ENCODE results near the gene SLC25A1. TPM values are rescaled to one million over a fixed set of nuclear protein-coding genes. Genes with fewer than 3 reads are reported as not detected.

Gene SLC25A1
- total RNA-seq, 1 donor from 2014 or later: 97.9 TPM

DNA sequence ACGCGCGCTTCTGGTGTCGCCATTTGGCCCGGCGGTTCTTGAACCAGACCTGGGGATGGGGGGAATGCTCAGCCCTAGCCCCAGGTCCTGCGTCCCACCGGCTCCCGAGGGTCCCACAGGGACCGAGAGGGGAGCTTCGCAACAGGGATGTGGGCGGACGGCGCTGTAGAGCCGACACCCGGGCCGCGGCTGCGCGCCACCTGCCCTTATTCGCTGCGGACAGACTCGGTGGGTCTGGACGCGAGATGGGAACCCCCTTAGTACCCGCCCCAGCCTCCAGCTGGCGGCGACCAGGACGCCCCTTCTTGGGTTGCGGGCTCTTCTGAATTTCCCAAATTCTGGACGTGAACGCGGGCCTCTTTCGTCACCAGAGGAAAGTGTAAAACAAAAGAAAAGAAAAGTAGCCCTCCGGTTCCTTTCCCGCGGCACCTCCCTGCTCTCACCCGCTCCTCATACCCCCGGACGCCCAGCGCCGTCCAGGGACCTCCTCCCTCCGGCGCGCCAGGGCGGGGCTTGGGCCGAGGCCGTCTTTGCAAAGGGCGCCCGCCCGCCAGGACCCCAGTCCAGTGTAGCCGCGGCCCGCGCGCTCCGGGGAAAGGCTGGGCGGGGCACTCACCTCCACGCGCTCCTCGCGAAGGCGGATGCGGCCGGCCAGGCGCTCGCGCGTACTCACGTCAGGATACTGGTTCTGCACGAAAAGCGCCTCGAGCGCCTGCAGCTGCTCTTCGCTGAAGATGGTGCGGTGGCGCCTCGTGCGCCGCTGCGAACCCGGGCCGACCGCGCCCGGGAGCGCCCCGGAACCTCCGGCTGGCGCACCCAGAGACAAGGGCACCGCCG, 29.3 kb downstream of the SLC25A1 start:
- Histone ChIP-seq H3K4me3 (ENCODE audit: insufficient read depth, low read depth, low read length) (no peak overlapping the region), H2AFZ (ENCODE audit: low read depth, low read length) (peak overlapping the region; percentile 4), H4K20me1 (ENCODE audit: insufficient read depth, low read length) (no peaks in the 10 kb centered on the region), H3K9ac (ENCODE audit: low read length) (no peak overlapping the region), H3K27me3 (ENCODE audit: insufficient read depth, low read length) (peaks cover 45% of the 10 kb centered on the region), H3K9me3 (ENCODE audit: insufficient read depth, low read depth, low read length) (no peaks in the 10 kb centered on the region), H3K4me2 (ENCODE audit: low read length) (peak overlapping the region; percentile 54), H3K79me2 (ENCODE audit: insufficient read depth, low read length) (peaks cover 2% of the 10 kb centered on the region), H3K27ac (ENCODE audit: low read depth, low read length) (no peak overlapping the region), H3K4me1 (ENCODE audit: insufficient read depth, low read length) (no peaks in the 10 kb centered on the region), H3K36me3 (ENCODE audit: insufficient read depth, low read length) (no peaks in the 10 kb centered on the region)
- H3K4me3 Mint-ChIP-seq (ENCODE audit: unreplicated experiment): no peak overlapping the region
- no peaks in the 10 kb centered on the region for H3K4me1 Mint-ChIP-seq (ENCODE audit: low read depth, unreplicated experiment)
- peaks cover 58% of the 10 kb centered on the region for H3K27me3 Mint-ChIP-seq (ENCODE audit: low read depth, unreplicated experiment)
- peaks cover 24% of the 10 kb centered on the region for H3K9me3 Mint-ChIP-seq (ENCODE audit: unreplicated experiment)
- peaks cover 10% of the 10 kb centered on the region for H3K36me3 Mint-ChIP-seq (ENCODE audit: low read depth, unreplicated experiment)
- TF ChIP-seq EZH2 (IDR thresholded peaks at IDR 0.05; ENCODE audit: insufficient read depth, low read length): peak; percentile 98
- TF ChIP-seq, protein P1, sequence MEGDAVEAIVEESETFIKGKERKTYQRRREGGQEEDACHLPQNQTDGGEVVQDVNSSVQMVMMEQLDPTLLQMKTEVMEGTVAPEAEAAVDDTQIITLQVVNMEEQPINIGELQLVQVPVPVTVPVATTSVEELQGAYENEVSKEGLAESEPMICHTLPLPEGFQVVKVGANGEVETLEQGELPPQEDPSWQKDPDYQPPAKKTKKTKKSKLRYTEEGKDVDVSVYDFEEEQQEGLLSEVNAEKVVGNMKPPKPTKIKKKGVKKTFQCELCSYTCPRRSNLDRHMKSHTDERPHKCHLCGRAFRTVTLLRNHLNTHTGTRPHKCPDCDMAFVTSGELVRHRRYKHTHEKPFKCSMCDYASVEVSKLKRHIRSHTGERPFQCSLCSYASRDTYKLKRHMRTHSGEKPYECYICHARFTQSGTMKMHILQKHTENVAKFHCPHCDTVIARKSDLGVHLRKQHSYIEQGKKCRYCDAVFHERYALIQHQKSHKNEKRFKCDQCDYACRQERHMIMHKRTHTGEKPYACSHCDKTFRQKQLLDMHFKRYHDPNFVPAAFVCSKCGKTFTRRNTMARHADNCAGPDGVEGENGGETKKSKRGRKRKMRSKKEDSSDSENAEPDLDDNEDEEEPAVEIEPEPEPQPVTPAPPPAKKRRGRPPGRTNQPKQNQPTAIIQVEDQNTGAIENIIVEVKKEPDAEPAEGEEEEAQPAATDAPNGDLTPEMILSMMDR (IDR thresholded peaks at IDR 0.05; ENCODE audit: insufficient read depth, low read depth, low read length): no peak
- H3K27ac Mint-ChIP-seq (ENCODE audit: unreplicated experiment): no peak overlapping the region
- FAIRE-seq (no peak), DNase-seq (ENCODE audit: low read depth) (no peak)

DNA sequence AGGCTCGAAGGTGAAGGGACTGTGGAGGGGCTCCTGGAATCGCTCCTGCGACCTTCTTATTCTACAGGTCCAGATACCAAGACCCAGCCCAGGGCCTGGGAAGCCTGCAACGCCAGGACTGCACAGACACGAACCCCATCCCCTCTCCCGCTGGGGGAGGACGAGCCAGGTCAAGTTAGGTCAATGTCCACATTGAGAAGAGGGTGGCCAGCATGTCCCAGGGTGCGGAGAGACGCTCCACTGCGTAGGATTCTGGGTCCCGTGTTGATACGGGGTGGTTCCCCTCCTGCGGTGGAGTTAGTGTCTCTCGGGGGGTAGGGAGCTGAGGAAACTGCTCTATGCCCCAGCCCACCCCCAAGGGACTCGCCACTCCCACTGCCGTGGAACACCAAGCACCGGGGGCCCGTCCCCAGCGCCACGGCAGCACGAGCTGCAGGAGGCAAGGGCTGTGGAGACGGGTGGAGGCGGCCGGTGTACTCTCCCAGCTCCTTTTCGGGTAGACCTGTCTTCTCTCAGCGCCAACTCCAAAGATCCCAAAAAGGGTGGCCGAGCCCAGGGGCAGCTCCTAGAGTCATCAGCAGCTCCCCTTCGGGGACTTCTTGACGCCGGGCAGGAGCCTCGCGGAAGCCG, 30.0 kb downstream of the SLC25A1 start:
- Mint-ChIP-seq H3K4me3 (ENCODE audit: unreplicated experiment) (no peak overlapping the region), H3K27me3 (ENCODE audit: low read depth, unreplicated experiment) (peaks cover 54% of the 10 kb centered on the region), H3K9me3 (ENCODE audit: unreplicated experiment) (peaks cover 22% of the 10 kb centered on the region), H3K4me1 (ENCODE audit: low read depth, unreplicated experiment) (peaks cover 4% of the 10 kb centered on the region), H3K36me3 (ENCODE audit: low read depth, unreplicated experiment) (peaks cover 10% of the 10 kb centered on the region), H3K27ac (ENCODE audit: unreplicated experiment) (no peak overlapping the region)
- H3K27me3 ChIP-seq (ENCODE audit: insufficient read depth, low read length): peaks cover 41% of the 10 kb centered on the region
- no peak for DNase-seq (ENCODE audit: low read depth)
- no peak overlapping the region for H3K4me2 ChIP-seq (ENCODE audit: low read length)
- no peak overlapping the region for H3K4me3 ChIP-seq (ENCODE audit: insufficient read depth, low read depth, low read length)
- FAIRE-seq: no peak
- no peaks in the 10 kb centered on the region for H3K9me3 ChIP-seq (ENCODE audit: insufficient read depth, low read depth, low read length)
- no peak for TF ChIP-seq EZH2 (IDR thresholded peaks at IDR 0.05; ENCODE audit: insufficient read depth, low read length)
- TF ChIP-seq, protein P1 (IDR thresholded peaks at IDR 0.05; ENCODE audit: insufficient read depth, low read depth, low read length): no peak
- H3K27ac ChIP-seq (ENCODE audit: low read depth, low read length): no peak overlapping the region
- H3K79me2 ChIP-seq (ENCODE audit: insufficient read depth, low read length): peaks cover 9% of the 10 kb centered on the region
- no peaks in the 10 kb centered on the region for H3K4me1 ChIP-seq (ENCODE audit: insufficient read depth, low read length)
- peaks cover 3% of the 10 kb centered on the region for H4K20me1 ChIP-seq (ENCODE audit: insufficient read depth, low read length)
- no peak overlapping the region for H3K9ac ChIP-seq (ENCODE audit: low read length)
- H2AFZ ChIP-seq (ENCODE audit: low read depth, low read length): no peak overlapping the region
- no peaks in the 10 kb centered on the region for H3K36me3 ChIP-seq (ENCODE audit: insufficient read depth, low read length)
